Fibroblast of skin of scalp (primary cell): ENCODE measurements around the gene PPM1H.
"Not testable (repeated sequence)": the region's sequence is repeated elsewhere in the genome, so short reads cannot be mapped to it uniquely, and the experiment has no call there.

ENCODE experiments used
- DNase-seq: peaks from one replicate; pipeline ENCODE4 v3.0.0-alpha.2; 2013

Gene PPM1H

GRCh38 chr12:62943779-62944395 lies 8.9 kb upstream of the PPM1H start:
- DNase-seq: no peak

- DNase-seq: not testable (repeated sequence)
These were observed 7.4 kb upstream of the PPM1H start for GRCh38 chr12:62942316-62942715.

- peak; percentile 33 for DNase-seq
These were observed 631 bp downstream of the PPM1H start for GRCh38 chr12:62934239-62934798.

- DNase-seq: no peak
These were observed 1.2 kb downstream of the PPM1H start for GRCh38 chr12:62933602-62934238.

- no peak for DNase-seq
These were observed 1.7 kb downstream of the PPM1H start for GRCh38 chr12:62933220-62933601.

GRCh38 chr12:62931477-62931876 lies 3.5 kb downstream of the PPM1H start:
- no peak for DNase-seq

- no peak for DNase-seq
These were observed 4.2 kb downstream of the PPM1H start for GRCh38 chr12:62930546-62931425.

- DNase-seq: no peak
These were observed 6.3 kb downstream of the PPM1H start for GRCh38 chr12:62928632-62929031.

- DNase-seq: no peak
These were observed 9.3 kb downstream of the PPM1H start for GRCh38 chr12:62925680-62926079.

- DNase-seq: no peak
These were observed 10.9 kb downstream of the PPM1H start for GRCh38 chr12:62924084-62924483.

GRCh38 chr12:62922539-62922938 lies 12.4 kb downstream of the PPM1H start:
- no peak for DNase-seq

- DNase-seq: no peak
These were observed 15.1 kb downstream of the PPM1H start for GRCh38 chr12:62919838-62920237.

GRCh38 chr12:62917926-62918325 lies 17.0 kb downstream of the PPM1H start:
- no peak for DNase-seq

- DNase-seq: no peak
These were observed 18.1 kb downstream of the PPM1H start for GRCh38 chr12:62916632-62917425.

- no peak for DNase-seq
These were observed 19.8 kb downstream of the PPM1H start for GRCh38 chr12:62915204-62915529.

GRCh38 chr12:62914443-62915203 lies 20.3 kb downstream of the PPM1H start:
- no peak for DNase-seq

- DNase-seq: no peak
These were observed 21.6 kb downstream of the PPM1H start for GRCh38 chr12:62913380-62913779.

GRCh38 chr12:62912644-62913043 lies 22.3 kb downstream of the PPM1H start:
- DNase-seq: no peak

GRCh38 chr12:62911286-62911685 lies 23.7 kb downstream of the PPM1H start:
- DNase-seq: no peak

GRCh38 chr12:62910549-62911169 lies 24.3 kb downstream of the PPM1H start:
- DNase-seq: no peak

GRCh38 chr12:62909340-62909739 lies 25.6 kb downstream of the PPM1H start:
- no peak for DNase-seq
